Tibial nerve (tissue), 3 donors: Measurements from ENCODE around the gene TLR3.

ENCODE experiments used
- CTCF ChIP-seq, 5 experiments: fragments of 200-600 bp in 3 of 5; fragments of 450-650 bp in 2 of 5; sonication (generic) in 3 of 5; IDR thresholded peaks; one replicate each; pipeline ENCODE4 v1.5.1; 2016 to 2019; ENCODE audit warnings: antibody characterized with exemption in 5 of 5, mild to moderate bottlenecking in 3 of 5, moderate library complexity in 2 of 5
- POLR2A ChIP-seq, 2 donors: fragments of 450-650 bp; IDR thresholded peaks; one replicate each; pipeline ENCODE4 v1.6.1; 2017; ENCODE audit warnings: antibody characterized with exemption in 2 of 2, mild to moderate bottlenecking in 2 of 2, moderate library complexity in 2 of 2

GRCh38 chr4:186088523-186088922 lies 19.6 kb downstream of the TLR3 start:
- no peak for TF ChIP-seq CTCF (IDR thresholded peaks at IDR 0.05)
- TF ChIP-seq POLR2A (IDR thresholded peaks at IDR 0.05) = no peak
